NCI-H2196 (cell line): ENCODE results near the gene MAP1B.
"Not testable (repeated sequence)": the region's sequence is repeated elsewhere in the genome, so short reads cannot be mapped to it uniquely, and the experiment has no call there.

Experiments used
- DNase-seq: peaks from one replicate; lab custom pipeline; 2025; ENCODE audit not compliant: unreplicated experiment; lab: John Stamatoyannopoulos, UW

Gene MAP1B

GRCh38 chr5:72107131-72107900, at the start of gene MAP1B:
TSS of gene MAP1B (plus strand) at chr5:72107475. CDS start at chr5:72107532, 57 bp downstream.
- peak; percentile 50 for DNase-seq

DNA sequence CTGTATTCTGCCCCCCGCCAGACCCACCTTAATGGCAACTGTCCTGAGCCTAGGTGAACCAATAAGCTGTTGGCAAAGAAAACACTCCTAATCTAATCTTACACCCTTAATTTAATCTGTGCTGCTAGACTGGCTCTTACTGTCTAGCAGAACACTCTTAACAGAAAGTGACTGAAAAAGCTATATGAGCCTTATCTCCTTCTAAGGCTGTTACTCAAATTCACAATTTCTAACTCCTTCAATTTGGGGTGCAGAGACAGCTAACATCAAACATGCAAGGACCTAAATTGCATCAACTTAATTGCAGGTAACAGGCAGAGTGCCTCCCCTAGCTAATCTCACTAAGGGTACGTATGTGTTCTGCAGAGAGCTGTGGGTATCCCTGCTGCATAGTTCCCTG, 49.5 kb upstream of the MAP1B start:
- DNase-seq: no peak

DNA sequence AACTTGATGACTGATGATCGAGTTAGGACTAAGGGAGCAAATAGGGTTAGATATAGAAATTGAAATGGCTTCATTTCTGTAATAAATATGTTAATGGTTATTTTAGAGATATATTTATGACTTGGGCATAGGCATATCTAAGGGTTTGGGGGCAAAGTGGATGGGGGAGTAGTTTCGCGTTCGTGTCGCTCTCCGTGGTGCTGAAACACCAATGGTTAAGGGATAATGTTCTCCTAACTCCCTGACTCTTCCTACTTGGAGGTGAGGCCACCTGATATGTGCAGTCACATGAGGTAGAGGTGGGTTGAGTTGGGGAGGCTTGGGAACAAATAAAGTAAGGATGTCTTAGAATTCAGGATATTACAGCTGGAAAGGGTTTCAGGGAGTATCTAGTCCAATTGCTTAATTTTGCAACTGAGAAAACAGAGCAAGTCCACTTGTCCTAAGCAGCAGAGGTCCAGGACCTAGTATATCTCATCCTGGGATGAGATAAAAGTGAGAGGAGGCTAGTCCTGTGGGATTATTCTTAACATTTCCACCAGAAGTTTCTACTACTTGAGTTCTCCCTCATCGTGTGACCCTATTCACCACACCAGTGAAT, 44.0 kb upstream of the MAP1B start:
- DNase-seq: no peak

GRCh38 chr5:72064801-72065570, 42.3 kb upstream of the MAP1B start:
- DNase-seq: no peak

DNA sequence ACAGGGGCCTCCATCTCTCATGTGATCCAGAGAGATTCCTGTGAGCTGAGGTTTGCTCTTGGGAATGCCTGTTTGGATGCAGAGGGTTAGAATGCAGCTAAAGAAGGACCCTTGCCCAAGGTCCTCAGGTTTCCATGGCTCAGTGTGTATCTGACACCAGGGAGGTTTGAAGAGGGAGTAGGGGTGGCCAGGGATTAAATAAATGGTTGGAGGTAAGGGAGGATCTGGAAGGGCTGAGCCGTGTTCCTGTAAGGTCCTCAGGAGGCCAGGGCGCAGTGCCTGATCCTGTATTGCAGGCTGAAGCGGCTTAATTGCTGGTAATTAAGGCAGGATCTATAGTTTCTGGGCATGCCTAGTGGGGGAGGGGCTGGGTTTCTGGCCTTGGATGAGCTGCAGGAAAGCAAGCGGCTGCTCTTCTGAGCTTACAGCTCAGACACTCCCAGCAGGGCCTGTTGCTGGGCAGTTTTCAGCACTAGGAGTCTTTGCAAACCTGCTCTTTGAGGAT, 41.5 kb upstream of the MAP1B start:
- no peak for DNase-seq

DNA sequence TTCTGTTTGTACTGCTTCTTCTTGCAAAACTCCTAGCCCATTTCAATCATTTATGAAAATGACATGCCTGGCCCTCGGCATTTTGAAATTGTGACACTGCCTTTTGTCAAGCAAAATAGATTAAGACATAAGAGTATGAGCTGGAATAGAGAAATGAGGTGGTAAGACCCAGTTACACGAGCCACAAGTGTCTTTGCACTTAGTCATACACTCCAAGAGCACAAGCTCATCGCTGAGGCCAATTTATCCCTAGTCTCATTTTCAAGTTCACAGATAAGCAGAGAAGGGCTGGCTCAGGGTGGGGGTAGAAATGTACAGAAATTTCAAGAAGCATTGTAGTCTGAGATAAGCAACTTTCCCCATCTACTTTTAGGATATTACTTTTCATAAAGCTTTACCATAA, 40.6 kb upstream of the MAP1B start:
- DNase-seq: no peak

GRCh38 chr5:72067682-72068470, 39.4 kb upstream of the MAP1B start:
- no peak for DNase-seq

DNA sequence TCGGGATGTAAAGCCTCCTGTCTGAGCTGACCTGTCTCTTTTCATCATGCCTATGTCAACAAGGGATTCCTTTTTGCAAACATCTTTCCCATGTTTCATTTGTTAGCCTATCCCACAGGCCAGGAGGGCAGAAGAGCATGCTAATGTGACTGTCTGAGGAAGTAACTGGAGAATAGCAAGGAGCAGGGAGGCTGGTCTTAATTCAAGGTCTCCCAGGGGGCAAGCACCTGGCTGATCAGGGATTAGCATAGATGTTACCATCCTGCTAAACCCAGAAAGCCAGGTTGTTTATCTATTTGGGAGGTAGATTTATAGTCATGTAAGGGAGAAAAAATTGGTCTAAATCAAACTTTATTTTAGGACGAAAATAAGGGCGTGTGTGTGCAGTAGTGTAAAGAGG, 36.7 kb upstream of the MAP1B start:
- no peak for DNase-seq

DNA sequence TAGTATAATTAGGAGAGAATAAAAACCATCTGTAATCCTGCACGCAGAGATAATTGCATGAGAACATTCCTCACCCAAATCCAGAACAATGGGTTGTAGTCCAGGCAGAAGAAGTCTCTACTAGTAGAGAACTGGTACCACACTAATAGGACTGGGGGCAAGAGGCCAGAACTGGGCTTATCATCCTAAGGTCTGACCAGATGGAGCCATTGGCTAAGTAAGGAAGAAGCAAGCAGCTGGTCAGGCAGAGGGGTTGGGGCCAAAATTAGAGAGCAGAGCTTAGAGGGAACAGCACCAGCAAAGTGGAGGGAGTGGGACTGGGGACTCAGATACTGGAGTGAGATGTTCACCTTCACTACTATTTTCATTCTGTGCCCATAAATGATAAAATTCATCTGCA, 35.4 kb upstream of the MAP1B start:
- no peak for DNase-seq

DNA sequence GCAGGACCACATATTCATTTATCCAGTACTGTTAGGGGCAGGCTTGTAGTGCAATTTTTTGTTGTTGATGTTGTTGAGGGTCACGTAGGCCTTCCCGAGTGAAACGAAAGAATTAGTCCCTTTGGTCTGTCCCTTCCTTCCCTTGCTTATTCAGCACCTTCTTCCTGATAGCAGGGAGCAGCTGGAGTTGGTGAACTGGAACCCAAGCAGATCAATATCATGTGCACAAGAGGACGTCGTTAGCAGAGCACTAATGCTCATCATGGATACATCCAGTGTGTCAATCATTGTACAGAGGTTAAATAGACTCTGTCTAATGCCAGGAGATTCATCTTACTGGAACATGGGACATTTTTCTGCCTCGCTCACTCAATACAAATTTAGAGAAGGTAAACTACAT, 33.0 kb upstream of the MAP1B start:
- DNase-seq: no peak

DNA sequence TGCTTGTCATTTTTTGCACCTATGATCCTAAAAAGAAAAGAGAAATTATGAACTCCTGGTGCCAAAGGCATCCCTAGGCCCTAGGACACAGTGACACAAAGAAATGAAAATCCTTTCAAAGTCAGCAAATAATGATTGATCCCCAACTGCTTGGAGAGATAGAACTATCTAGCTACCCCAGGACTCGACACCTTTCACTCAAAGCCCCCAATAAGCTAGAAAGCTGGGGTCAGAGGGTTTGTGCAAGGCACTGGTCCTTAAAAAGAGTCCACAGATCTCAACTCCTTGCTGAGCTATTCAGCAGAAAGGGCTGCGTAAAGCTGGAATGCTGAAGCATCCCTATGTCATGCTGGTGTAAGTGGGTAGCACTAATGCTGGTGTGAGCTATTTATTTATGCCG, 31.8 kb upstream of the MAP1B start:
- DNase-seq: no peak

- no peak for DNase-seq
These were observed 30.5 kb upstream of the MAP1B start for GRCh38 chr5:72076621-72077300.

DNA sequence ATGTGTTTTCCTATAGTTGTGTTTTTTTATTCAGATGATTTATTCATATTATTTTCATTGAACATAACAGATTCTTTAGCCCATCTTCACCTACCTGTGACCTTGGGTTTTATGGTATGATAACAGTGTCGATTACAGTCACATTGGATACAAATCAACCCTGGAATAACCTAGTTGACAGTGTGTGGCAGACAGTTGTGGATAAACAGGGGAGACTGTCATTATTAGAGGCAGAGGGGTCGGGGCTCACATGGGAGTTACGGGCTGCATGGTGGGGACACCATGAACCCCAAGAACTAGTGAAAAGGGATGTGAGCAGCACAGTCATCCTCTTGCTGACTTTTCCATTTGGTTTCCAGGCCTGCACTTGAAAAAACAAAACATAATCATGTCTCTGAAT, 29.9 kb upstream of the MAP1B start:
- DNase-seq: no peak

DNA sequence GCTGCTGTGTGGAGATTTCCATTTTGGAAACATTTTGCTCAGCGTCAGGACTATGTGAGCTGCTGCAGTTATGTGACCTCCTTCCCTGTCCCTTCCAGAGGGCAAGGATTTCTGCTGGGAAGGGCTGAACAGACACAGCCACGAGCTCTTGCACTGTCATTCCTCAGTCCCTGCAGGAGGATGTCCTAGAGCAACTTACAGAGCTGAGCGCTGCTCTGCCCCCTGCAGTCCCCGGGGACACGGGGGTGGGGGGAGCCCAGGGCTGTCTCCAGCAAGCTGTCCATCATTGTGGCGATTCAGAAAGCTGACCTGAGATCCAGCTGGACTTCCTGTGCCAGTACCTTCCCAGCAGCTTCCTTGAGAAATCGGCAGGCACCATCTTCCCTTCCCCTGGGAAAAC, 28.0 kb upstream of the MAP1B start:
- no peak for DNase-seq

DNA sequence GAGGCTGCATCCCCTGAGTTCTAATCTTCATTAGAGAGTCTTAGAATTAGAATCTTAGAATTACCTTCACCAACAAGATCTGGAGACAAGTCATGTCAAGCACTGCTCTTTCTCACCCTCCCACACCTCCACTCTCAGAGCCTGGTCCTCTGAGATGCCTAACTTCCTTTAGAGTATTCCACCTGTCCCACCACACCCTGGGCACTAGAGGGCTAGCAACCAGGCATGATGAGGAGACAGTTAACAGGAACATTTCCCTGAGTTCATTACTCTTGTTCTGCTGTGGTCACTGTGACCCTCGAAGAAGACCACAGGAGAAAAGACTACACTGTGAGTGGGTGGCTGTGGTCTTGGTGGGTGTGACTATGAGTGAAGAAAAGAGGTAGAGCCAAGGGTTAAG, 25.2 kb upstream of the MAP1B start:
- DNase-seq: no peak

GRCh38 chr5:72084876-72085275, 22.4 kb upstream of the MAP1B start:
- DNase-seq: no peak

DNA sequence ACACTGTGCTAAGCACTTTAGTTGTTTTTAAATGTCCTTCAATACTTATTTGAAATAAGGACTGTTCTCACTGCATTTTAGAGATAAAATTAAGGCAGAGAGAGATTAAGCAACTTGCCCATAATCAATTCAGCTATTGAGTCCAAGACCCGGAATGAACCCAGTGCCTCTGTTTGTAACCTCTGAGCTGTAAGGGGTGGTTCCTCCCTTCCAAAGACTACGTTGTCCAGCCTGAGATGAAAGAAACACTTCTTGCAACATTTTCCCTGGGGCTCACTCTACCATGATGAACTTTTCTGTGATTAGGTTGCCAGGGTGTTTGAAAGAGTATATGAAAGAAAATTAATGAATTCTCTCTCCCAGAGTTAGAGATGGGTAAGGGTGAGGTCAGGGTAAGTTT, 22.0 kb upstream of the MAP1B start:
- no peak for DNase-seq

DNA sequence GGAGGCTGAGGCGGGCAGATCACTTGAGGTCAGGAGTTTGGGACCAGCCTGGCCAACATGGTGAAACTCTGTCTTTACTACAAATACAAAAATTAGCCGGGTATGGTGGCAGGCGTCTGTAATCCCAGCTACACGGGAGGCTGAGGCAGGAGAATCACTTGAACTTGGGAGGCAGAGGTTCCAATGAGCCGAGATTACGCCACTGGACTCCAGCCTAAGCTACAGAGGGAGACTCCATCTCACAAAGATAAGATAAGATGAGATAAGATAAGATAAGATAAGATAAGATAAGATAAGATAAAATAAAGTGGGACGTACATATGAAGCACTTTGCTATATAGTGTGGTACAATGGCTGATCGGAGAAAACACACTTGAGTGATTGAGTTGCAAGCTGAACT, 17.6 kb upstream of the MAP1B start:
- DNase-seq: not testable (repeated sequence)

DNA sequence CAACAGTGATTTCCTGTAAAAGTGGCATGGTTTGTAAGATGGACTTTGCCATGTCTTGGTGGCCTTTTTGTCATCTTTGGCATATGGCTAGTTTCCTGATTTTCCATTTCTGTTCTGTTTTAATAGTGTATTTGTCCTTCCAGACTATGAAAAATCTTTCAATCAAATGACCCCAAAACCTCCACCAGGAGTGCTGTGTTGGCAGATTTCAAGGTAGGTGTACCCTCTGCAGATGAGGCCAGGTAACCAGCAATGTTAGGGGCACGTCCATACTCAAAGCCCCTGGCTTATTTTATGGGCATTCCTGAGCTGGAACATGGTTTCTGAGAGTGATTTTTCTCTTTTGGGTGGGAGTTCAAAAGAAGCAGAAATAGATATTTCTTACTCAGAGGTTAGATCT, 15.2 kb upstream of the MAP1B start:
- DNase-seq: no peak

DNA sequence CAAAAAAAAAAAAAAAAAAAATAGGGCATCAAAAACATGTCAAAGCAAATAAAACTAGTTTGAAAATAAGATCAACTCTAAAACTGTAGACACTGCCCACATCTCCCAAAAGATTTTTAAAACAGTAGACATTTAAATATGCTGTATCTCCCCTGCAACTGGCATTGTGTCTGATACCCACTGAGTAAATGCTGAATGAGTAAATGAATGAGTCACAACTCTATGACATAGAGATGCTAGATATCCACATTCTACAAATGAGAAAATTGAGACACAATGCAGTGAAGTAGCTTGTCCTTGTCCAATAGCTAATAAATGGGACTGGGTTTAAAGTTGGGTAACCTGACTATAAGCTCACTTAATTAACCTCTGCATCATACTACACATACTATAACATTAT, 14.1 kb upstream of the MAP1B start:
- DNase-seq: no peak

- no peak for DNase-seq
These were observed 13.5 kb upstream of the MAP1B start for GRCh38 chr5:72093824-72094223.
